GM21367 (cell line): ENCODE data around the gene CELSR1.

Source experiments
- ATAC-seq: cut with Tn5 transposase; IDR thresholded peaks from one replicate; pipeline ENCODE4 v1.9.1; 2021; ENCODE audit not compliant: unreplicated experiment

CELSR1 gene

GRCh38 chr22:46464701-46465344 lies 72.6 kb downstream of the CELSR1 start:
- ATAC-seq = no peak

GRCh38 chr22:46464296-46464695 lies 73.1 kb downstream of the CELSR1 start:
- ATAC-seq = no peak

GRCh38 chr22:46463435-46464227 lies 73.8 kb downstream of the CELSR1 start:
- no peak for ATAC-seq

- ATAC-seq = no peak
These were observed 74.6 kb downstream of the CELSR1 start for GRCh38 chr22:46462726-46463371.

GRCh38 chr22:46461566-46462180 lies 75.7 kb downstream of the CELSR1 start:
- ATAC-seq = no peak

- no peak for ATAC-seq
These were observed 76.6 kb downstream of the CELSR1 start for GRCh38 chr22:46460857-46461256.

GRCh38 chr22:46459347-46460065 lies 77.9 kb downstream of the CELSR1 start:
- no peak for ATAC-seq

- ATAC-seq = no peak
These were observed 78.9 kb downstream of the CELSR1 start for GRCh38 chr22:46458525-46458924.

GRCh38 chr22:46457502-46458488 lies 79.6 kb downstream of the CELSR1 start:
- no peak for ATAC-seq

- no peak for ATAC-seq
These were observed 80.6 kb downstream of the CELSR1 start for GRCh38 chr22:46456818-46457163.

- ATAC-seq = no peak
These were observed 82.0 kb downstream of the CELSR1 start for GRCh38 chr22:46455446-46455845.

GRCh38 chr22:46454504-46455269 lies 82.7 kb downstream of the CELSR1 start:
- ATAC-seq = no peak

- no peak for ATAC-seq
These were observed 83.5 kb downstream of the CELSR1 start for GRCh38 chr22:46453829-46454503.

GRCh38 chr22:46453006-46453828 lies 84.2 kb downstream of the CELSR1 start:
- no peak for ATAC-seq

GRCh38 chr22:46452195-46453005 lies 85.0 kb downstream of the CELSR1 start:
- no peak for ATAC-seq

- ATAC-seq = no peak
These were observed 85.7 kb downstream of the CELSR1 start for GRCh38 chr22:46451741-46452140.
